GM19372 (cell line): ENCODE results near the gene TBC1D30.

ENCODE experiments used
- ATAC-seq: cut with Tn5 transposase; IDR thresholded peaks from one replicate; pipeline ENCODE4 v1.9.1; 2021; ENCODE audit warnings: mild to moderate bottlenecking, low read depth, moderate library complexity; ENCODE audit not compliant: unreplicated experiment

TBC1D30 gene

GRCh38 chr12:64903479-64904152 lies 79.2 kb downstream of the TBC1D30 start:
- ATAC-seq, result no peak

GRCh38 chr12:64907097-64907496 lies 82.7 kb downstream of the TBC1D30 start:
- ATAC-seq, result no peak

GRCh38 chr12:64909124-64909523 lies 84.7 kb downstream of the TBC1D30 start:
- ATAC-seq, result no peak

GRCh38 chr12:64911081-64911480 lies 86.6 kb downstream of the TBC1D30 start:
- no peak for ATAC-seq

- ATAC-seq, result no peak
Observed at GRCh38 chr12:64911912-64912311, 87.5 kb downstream of the TBC1D30 start.

GRCh38 chr12:64912516-64913255 lies 88.2 kb downstream of the TBC1D30 start:
- ATAC-seq, result no peak

GRCh38 chr12:64915242-64915641 lies 90.8 kb downstream of the TBC1D30 start:
- no peak for ATAC-seq

- ATAC-seq, result no peak
Observed at GRCh38 chr12:64916411-64917261, 92.2 kb downstream of the TBC1D30 start.

GRCh38 chr12:64918344-64918743 lies 93.9 kb downstream of the TBC1D30 start:
- ATAC-seq, result no peak

- ATAC-seq, result no peak
Observed at GRCh38 chr12:64918801-64919200, 94.4 kb downstream of the TBC1D30 start.

- ATAC-seq, result no peak
Observed at GRCh38 chr12:64922853-64923252, 98.4 kb downstream of the TBC1D30 start.

- ATAC-seq, result no peak
Observed at GRCh38 chr12:64923536-64923935, 99.1 kb downstream of the TBC1D30 start.
